PC-9 (cell line): ENCODE measurements around the gene TRMU. TPM values are rescaled to one million over a fixed set of nuclear protein-coding genes. Genes with fewer than 3 reads are reported as not detected.

Source experiments
- BruUV-seq: library from RNA; stranded (reverse); fragments of 400-500 nt; replicated peaks from 2 replicates; lab custom pipeline; 2021; lab: Mats Ljungman, UMichigan
- CTCF ChIA-PET: fragments of 300-600 bp; sonication (Branson Sonifier 250); formaldehyde crosslinking; loops from one replicate; lab custom pipeline; 2022; ENCODE audit warnings: antibody characterized with exemption; lab: Charles Lee
- POLR2A ChIA-PET: fragments of 300-600 bp; sonication (Branson Sonifier 250); formaldehyde crosslinking; loops from one replicate; lab custom pipeline; 2022; ENCODE audit warnings: antibody characterized with exemption; ENCODE audit not compliant: unreplicated experiment; lab: Charles Lee
- DNase-seq, 2 experiments: peaks; one replicate each; pipeline versions ENCODE4 v3.0.0 to v3.0.0-alpha.2; 2015 to 2022; ENCODE audit warnings: mixed read lengths in 1 of 2
- H2AFZ ChIP-seq: fragments of 200-600 bp; sonication (generic); 2 replicates; pipeline ENCODE4 v1.8.1; 2017; ENCODE audit warnings: antibody characterized with exemption
- H3F3A ChIP-seq: fragments of 200-600 bp; sonication (generic); 2 replicates; pipeline ENCODE4 v1.8.1; 2017; ENCODE audit warnings: antibody characterized with exemption, mild to moderate bottlenecking, low read depth; ENCODE audit not compliant: insufficient read depth
- H3K27ac ChIP-seq: fragments of 200-600 bp; sonication (generic); 2 replicates; pipeline ENCODE4 v1.6.1; 2016; ENCODE audit warnings: mixed run types
- H3K27me3 ChIP-seq: fragments of 200-600 bp; sonication (generic); 2 replicates; pipeline ENCODE4 v1.6.1; 2016; ENCODE audit warnings: low read depth, mixed run types; ENCODE audit not compliant: insufficient read depth
- H3K36me3 ChIP-seq: fragments of 200-600 bp; sonication (generic); 2 replicates; pipeline ENCODE4 v1.6.1; 2016; ENCODE audit warnings: low read depth, mixed run types
- H3K4me1 ChIP-seq: fragments of 200-600 bp; sonication (generic); replicated peaks from 2 replicates; pipeline ENCODE4 v1.6.1; 2016; ENCODE audit warnings: mixed run types; ENCODE audit not compliant: insufficient read depth
- H3K4me2 ChIP-seq: fragments of 200-600 bp; sonication (generic); 2 replicates; pipeline ENCODE4 v1.6.1; 2017; ENCODE audit warnings: mixed run types
- H3K4me3 ChIP-seq: fragments of 200-600 bp; sonication (generic); 2 replicates; pipeline ENCODE4 v1.6.1; 2016; ENCODE audit warnings: mixed run types
- H3K79me2 ChIP-seq: fragments of 200-600 bp; sonication (generic); 2 replicates; pipeline ENCODE4 v1.6.1; 2017; ENCODE audit warnings: low read depth, mixed run types
- H3K9me2 ChIP-seq: fragments of 200-600 bp; sonication (generic); 2 replicates; pipeline ENCODE4 v1.8.1; 2017; ENCODE audit warnings: mild to moderate bottlenecking; ENCODE audit not compliant: insufficient read depth
- H3K9me3 ChIP-seq: fragments of 200-600 bp; sonication (generic); 2 replicates; pipeline ENCODE4 v1.8.1; 2016; ENCODE audit warnings: low read depth; ENCODE audit not compliant: insufficient read depth
- H4K20me1 ChIP-seq: fragments of 200-600 bp; sonication (generic); 2 replicates; pipeline ENCODE4 v1.8.1; 2017; ENCODE audit not compliant: insufficient read depth
- CTCF ChIP-seq: fragments of 200-600 bp; sonication (generic); conservative IDR thresholded peaks from 2 replicates; pipeline ENCODE4 v1.6.1; 2017; ENCODE audit warnings: mixed run types, antibody characterized with exemption, mild to moderate bottlenecking, moderate library complexity
- EZH2 ChIP-seq: fragments of 200-600 bp; sonication (generic); IDR thresholded peaks from 2 replicates; pipeline ENCODE4 v1.8.0; 2017; ENCODE audit warnings: antibody characterized with exemption, low read depth
- intact Hi-C: fragments of 100-400 bp; cut with micrococcal nuclease; formaldehyde crosslinking; loops from one replicate; pipeline ENCODE4 v1.10.0; 2022; ENCODE audit not compliant: unreplicated experiment
- total RNA-seq: library from RNA; stranded (reverse); gene quantifications from 2 replicates; pipeline ENCODE4 v1.2.3, GENCODE V29; 2021

The TRMU gene
- total RNA-seq, 1 experiment from 2014 or later: 58.2 TPM

- ChIA-PET POLR2A (interaction anchor here (0.6 kb wide), 1 partner anchor 438 kb away, joined by 6 read pairs; no protein-coding TSS in a partner anchor), CTCF (no interaction called here)
- peaks cover 26% of the 10 kb centered on the region for H4K20me1 ChIP-seq
- no peak overlapping the region for H3K4me3 ChIP-seq
- intact Hi-C loops: no loop called here
- H3K9me3 ChIP-seq: no peaks in the 10 kb centered on the region
- peaks cover 11% of the 10 kb centered on the region for H3K4me1 ChIP-seq
- no peaks in the 10 kb centered on the region for H3F3A ChIP-seq
- H3K4me2 ChIP-seq: no peak overlapping the region
- TF ChIP-seq CTCF: no peak
- no peak for TF ChIP-seq EZH2
- H3K79me2 ChIP-seq: peaks cover 42% of the 10 kb centered on the region
- H3K9me2 ChIP-seq: no peaks in the 10 kb centered on the region
- H3K27me3 ChIP-seq: no peaks in the 10 kb centered on the region
- no peak for DNase-seq
- no peak overlapping the region for H3K27ac ChIP-seq
- H2AFZ ChIP-seq: no peak overlapping the region
- H3K36me3 ChIP-seq: peaks cover 58% of the 10 kb centered on the region
- BruUV-seq: no TSS peak
Observed at GRCh38 chr22:46339956-46340355, 4.4 kb downstream of the TRMU start.

- no TSS peak for BruUV-seq
- Histone ChIP-seq H3K36me3 (peaks cover 63% of the 10 kb centered on the region), H3K9me3 (no peaks in the 10 kb centered on the region), H3K4me2 (no peak overlapping the region), H4K20me1 (peaks cover 26% of the 10 kb centered on the region), H3K79me2 (peaks cover 41% of the 10 kb centered on the region), H3K4me1 (peaks cover 10% of the 10 kb centered on the region), H3K4me3 (no peak overlapping the region), H3K9me2 (no peaks in the 10 kb centered on the region), H3F3A (no peaks in the 10 kb centered on the region), H2AFZ (no peak overlapping the region), H3K27ac (no peak overlapping the region), H3K27me3 (no peaks in the 10 kb centered on the region)
- ChIA-PET CTCF (no interaction called here), POLR2A (interaction anchor here (0.6 kb wide), 1 partner anchor 220 kb away, joined by 7 read pairs; no protein-coding TSS in a partner anchor)
- intact Hi-C loops: no loop called here
- no peak for TF ChIP-seq CTCF
- TF ChIP-seq EZH2: no peak
- no peak for DNase-seq
Observed at GRCh38 chr22:46340676-46341075, 5.2 kb downstream of the TRMU start.

GRCh38 chr22:46346680-46347405 lies 11.3 kb downstream of the TRMU start:
- intact Hi-C loops: no loop called here
- Histone ChIP-seq H3K4me3 (no peak overlapping the region), H3F3A (peaks cover 17% of the 10 kb centered on the region), H2AFZ (no peak overlapping the region), H3K79me2 (no peaks in the 10 kb centered on the region), H4K20me1 (peaks cover 20% of the 10 kb centered on the region; the same call in 1 of the 2 replicates), H3K27ac (no peak overlapping the region), H3K9me3 (no peaks in the 10 kb centered on the region), H3K36me3 (peaks cover 47% of the 10 kb centered on the region), H3K4me2 (no peak overlapping the region), H3K9me2 (no peaks in the 10 kb centered on the region), H3K27me3 (no peaks in the 10 kb centered on the region), H3K4me1 (no peaks in the 10 kb centered on the region)
- DNase-seq: no peak
- ChIA-PET CTCF (no interaction called here), POLR2A (interaction anchor here (0.7 kb wide), 1 partner anchor 443 kb away, joined by 4 read pairs; no protein-coding TSS in a partner anchor)
- BruUV-seq: no TSS peak
- TF ChIP-seq CTCF (no peak), EZH2 (no peak)
